ENCODE measurements around the gene NIT1. TPM values are rescaled to one million over a fixed set of nuclear protein-coding genes. Genes with fewer than 3 reads are reported as not detected.

NIT1 gene
- total RNA-seq, 1 experiment from 2014 or later, result 65.9 TPM

DNA sequence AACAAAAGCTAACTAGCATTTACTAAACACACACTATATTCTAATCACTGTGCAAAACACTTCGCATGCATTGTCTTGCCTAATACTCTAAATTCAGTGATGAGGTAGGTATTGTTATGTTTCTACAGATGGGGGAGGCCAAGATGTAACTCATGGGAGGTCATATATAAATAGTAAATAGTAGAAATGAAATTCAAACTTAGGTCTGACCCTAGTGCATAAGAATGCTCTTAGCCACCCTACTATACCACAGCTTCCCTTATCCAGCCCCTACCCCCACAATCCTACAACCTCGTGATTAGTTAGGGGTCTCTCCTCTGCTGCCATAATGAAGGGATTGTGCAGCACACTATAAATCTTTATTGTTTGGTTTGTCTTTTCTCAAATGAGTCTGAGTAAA is 3.3 kb upstream of the NIT1 start:
- H3K4me1 ChIP-seq (ENCODE audit: control insufficient read depth in 1 of 2, insufficient read depth in 2 of 2, low read length in 2 of 2), result peaks cover 33 to 52% of the 10 kb centered on the region in 2 experiments
- intact Hi-C loops (cut with micrococcal nuclease), result no loop called here
- TF ChIP-seq, protein P1, sequence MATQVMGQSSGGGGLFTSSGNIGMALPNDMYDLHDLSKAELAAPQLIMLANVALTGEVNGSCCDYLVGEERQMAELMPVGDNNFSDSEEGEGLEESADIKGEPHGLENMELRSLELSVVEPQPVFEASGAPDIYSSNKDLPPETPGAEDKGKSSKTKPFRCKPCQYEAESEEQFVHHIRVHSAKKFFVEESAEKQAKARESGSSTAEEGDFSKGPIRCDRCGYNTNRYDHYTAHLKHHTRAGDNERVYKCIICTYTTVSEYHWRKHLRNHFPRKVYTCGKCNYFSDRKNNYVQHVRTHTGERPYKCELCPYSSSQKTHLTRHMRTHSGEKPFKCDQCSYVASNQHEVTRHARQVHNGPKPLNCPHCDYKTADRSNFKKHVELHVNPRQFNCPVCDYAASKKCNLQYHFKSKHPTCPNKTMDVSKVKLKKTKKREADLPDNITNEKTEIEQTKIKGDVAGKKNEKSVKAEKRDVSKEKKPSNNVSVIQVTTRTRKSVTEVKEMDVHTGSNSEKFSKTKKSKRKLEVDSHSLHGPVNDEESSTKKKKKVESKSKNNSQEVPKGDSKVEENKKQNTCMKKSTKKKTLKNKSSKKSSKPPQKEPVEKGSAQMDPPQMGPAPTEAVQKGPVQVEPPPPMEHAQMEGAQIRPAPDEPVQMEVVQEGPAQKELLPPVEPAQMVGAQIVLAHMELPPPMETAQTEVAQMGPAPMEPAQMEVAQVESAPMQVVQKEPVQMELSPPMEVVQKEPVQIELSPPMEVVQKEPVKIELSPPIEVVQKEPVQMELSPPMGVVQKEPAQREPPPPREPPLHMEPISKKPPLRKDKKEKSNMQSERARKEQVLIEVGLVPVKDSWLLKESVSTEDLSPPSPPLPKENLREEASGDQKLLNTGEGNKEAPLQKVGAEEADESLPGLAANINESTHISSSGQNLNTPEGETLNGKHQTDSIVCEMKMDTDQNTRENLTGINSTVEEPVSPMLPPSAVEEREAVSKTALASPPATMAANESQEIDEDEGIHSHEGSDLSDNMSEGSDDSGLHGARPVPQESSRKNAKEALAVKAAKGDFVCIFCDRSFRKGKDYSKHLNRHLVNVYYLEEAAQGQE (IDR thresholded peaks at IDR 0.05; ENCODE audit: low read depth), result no peak
- TF ChIP-seq, protein P2, sequence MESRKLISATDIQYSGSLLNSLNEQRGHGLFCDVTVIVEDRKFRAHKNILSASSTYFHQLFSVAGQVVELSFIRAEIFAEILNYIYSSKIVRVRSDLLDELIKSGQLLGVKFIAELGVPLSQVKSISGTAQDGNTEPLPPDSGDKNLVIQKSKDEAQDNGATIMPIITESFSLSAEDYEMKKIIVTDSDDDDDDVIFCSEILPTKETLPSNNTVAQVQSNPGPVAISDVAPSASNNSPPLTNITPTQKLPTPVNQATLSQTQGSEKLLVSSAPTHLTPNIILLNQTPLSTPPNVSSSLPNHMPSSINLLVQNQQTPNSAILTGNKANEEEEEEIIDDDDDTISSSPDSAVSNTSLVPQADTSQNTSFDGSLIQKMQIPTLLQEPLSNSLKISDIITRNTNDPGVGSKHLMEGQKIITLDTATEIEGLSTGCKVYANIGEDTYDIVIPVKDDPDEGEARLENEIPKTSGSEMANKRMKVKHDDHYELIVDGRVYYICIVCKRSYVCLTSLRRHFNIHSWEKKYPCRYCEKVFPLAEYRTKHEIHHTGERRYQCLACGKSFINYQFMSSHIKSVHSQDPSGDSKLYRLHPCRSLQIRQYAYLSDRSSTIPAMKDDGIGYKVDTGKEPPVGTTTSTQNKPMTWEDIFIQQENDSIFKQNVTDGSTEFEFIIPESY (IDR thresholded peaks at IDR 0.05; ENCODE audit: extremely low read depth, insufficient replicate concordance, low read length), result no peak
- TF ChIP-seq POLR2AphosphoS5 (IDR thresholded peaks at IDR 0.05; ENCODE audit: low read depth, low read length), result no peak
- no peak for TF ChIP-seq RAD21 (IDR thresholded peaks at IDR 0.05; ENCODE audit: low read depth)
- no peak for TF ChIP-seq EZH2phosphoT487 (IDR thresholded peaks at IDR 0.05; ENCODE audit: borderline replicate concordance)
- TF ChIP-seq, protein P3, sequence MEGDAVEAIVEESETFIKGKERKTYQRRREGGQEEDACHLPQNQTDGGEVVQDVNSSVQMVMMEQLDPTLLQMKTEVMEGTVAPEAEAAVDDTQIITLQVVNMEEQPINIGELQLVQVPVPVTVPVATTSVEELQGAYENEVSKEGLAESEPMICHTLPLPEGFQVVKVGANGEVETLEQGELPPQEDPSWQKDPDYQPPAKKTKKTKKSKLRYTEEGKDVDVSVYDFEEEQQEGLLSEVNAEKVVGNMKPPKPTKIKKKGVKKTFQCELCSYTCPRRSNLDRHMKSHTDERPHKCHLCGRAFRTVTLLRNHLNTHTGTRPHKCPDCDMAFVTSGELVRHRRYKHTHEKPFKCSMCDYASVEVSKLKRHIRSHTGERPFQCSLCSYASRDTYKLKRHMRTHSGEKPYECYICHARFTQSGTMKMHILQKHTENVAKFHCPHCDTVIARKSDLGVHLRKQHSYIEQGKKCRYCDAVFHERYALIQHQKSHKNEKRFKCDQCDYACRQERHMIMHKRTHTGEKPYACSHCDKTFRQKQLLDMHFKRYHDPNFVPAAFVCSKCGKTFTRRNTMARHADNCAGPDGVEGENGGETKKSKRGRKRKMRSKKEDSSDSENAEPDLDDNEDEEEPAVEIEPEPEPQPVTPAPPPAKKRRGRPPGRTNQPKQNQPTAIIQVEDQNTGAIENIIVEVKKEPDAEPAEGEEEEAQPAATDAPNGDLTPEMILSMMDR (IDR thresholded peaks at IDR 0.05 in 2 of 3, conservative IDR thresholded peaks at IDR 0.05 in 1 of 3; ENCODE audit: borderline replicate concordance in 1 of 3, insufficient read depth in 1 of 3, low read depth in 2 of 3, low read length in 2 of 3), result no peak
- no peak for TF ChIP-seq MAX (IDR thresholded peaks at IDR 0.05)
- no peak for TF ChIP-seq POLR2A (IDR thresholded peaks at IDR 0.05; ENCODE audit: borderline replicate concordance, extremely low read depth, insufficient read depth, insufficient read length)
- no peak for TF ChIP-seq ZFX (IDR thresholded peaks at IDR 0.05)
- TF ChIP-seq ELF1 (IDR thresholded peaks at IDR 0.05; ENCODE audit: borderline replicate concordance, low read depth), result no peak
- TF ChIP-seq CBX3 (IDR thresholded peaks at IDR 0.05; ENCODE audit: low read depth), result no peak
- no peak for TF ChIP-seq EZH2 (IDR thresholded peaks at IDR 0.05)
- TF ChIP-seq JUND (IDR thresholded peaks at IDR 0.05), result no peak
- TF ChIP-seq TCF7L2 (IDR thresholded peaks at IDR 0.05; ENCODE audit: borderline replicate concordance, extremely low read depth, insufficient read depth, insufficient read length), result no peak
- TF ChIP-seq SRF (IDR thresholded peaks at IDR 0.05; ENCODE audit: low read depth), result no peak
- no peak overlapping the region for H2AFZ ChIP-seq (ENCODE audit: low read depth, low read length, poor library complexity, severe bottlenecking)
- RAD21 ChIA-PET (ENCODE audit: low non-redundant PET in 1 of 2, low total read pairs in 2 of 2, uncharacterized antibody in 2 of 2, unreplicated experiment in 2 of 2), result no interaction called here
- H3K27ac ChIP-seq (ENCODE audit: low read depth, low read length), result peak overlapping the region; percentile 91
- peak overlapping the region; percentile 42; the same call in 1 of the 2 replicates for H3K9ac ChIP-seq (ENCODE audit: low read length)
- no TSS peak for BruUV-seq (replicated peaks)
- POLR2A ChIA-PET, result interaction anchor here (1.6 kb wide), 1 partner anchor 51 kb away, joined by 3 read pairs; the partner anchor contains the start of gene PPOX
- DNase-seq (ENCODE audit: low read depth, low spot score) (no peak), ATAC-seq (no peak)
- CTCF ChIA-PET, result no interaction called here
- H3K27me3 ChIP-seq (ENCODE audit: insufficient read depth, low read length), result no peaks in the 10 kb centered on the region
- H3K36me3 ChIP-seq (ENCODE audit: control insufficient read depth in 1 of 2, insufficient read depth in 2 of 2, low read length in 2 of 2), result peaks cover 0 to 17% of the 10 kb centered on the region in 2 experiments; a peak in 1 of 4 replicates
- no peaks in the 10 kb centered on the region for H3K9me3 ChIP-seq (ENCODE audit: control insufficient read depth in 1 of 2, insufficient read depth in 1 of 2, low read depth in 1 of 2, low read length in 2 of 2)
- H3K4me2 ChIP-seq (ENCODE audit: low read length), result peak overlapping the region; percentile 84
- no peaks in the 10 kb centered on the region for H3K9me2 ChIP-seq (ENCODE audit: insufficient read depth)
- peak overlapping the region; percentile 68 to 98 for H3K4me3 ChIP-seq (replicated peaks in 1 of 2; ENCODE audit: low read depth in 1 of 2, low read length in 2 of 2)
- peaks cover 99% of the 10 kb centered on the region for H3K79me2 ChIP-seq (ENCODE audit: insufficient read depth, low read length)
- H4K20me1 ChIP-seq (ENCODE audit: insufficient read depth), result peaks cover 9% of the 10 kb centered on the region; the same call in 1 of the 2 replicates

All from HCT116 (cell line).